Panc1 (cell line): ENCODE data around the gene NAA80. TPM values are rescaled to one million over a fixed set of nuclear protein-coding genes. Genes with fewer than 3 reads are reported as not detected.

Experiments
- ATAC-seq: fragments of 200-7000 bp; cut with Tn5 transposase; 2 replicates; pipeline ENCODE4 v1.9.1; 2020; ENCODE audit warnings: mild to moderate bottlenecking, moderate library complexity
- BruUV-seq: library from RNA; stranded (reverse); fragments of 400-500 nt; replicated peaks from 2 replicates; lab custom pipeline; 2021; lab: Mats Ljungman, UMichigan
- CTCF ChIA-PET: fragments of 300-600 bp; sonication (Branson Sonifier 250); formaldehyde crosslinking; loops from one replicate; lab custom pipeline; 2022; ENCODE audit warnings: antibody characterized with exemption; lab: Charles Lee
- POLR2A ChIA-PET: fragments of 300-600 bp; sonication (Branson Sonifier 250); formaldehyde crosslinking; loops from one replicate; lab custom pipeline; 2022; ENCODE audit warnings: antibody characterized with exemption; lab: Charles Lee
- DNase-seq: peaks from one replicate; pipeline ENCODE4 v3.0.0-alpha.2; 2010; ENCODE audit warnings: low read depth, low spot score
- H3K27ac ChIP-seq: 2 replicates; pipeline ENCODE4 v1.5.1; 2011; ENCODE audit warnings: mild to moderate bottlenecking, low read length, inconsistent platforms
- H3K27me3 ChIP-seq: fragments of 200-500 bp; sonication (Bioruptor generic); 2 replicates; pipeline ENCODE4 v1.6.0; 2014; ENCODE audit warnings: low read length, inconsistent platforms; ENCODE audit not compliant: control insufficient read depth, insufficient read depth
- H3K36me3 ChIP-seq: fragments of 200-500 bp; sonication (Bioruptor generic); 2 replicates; pipeline ENCODE4 v1.5.1; 2014; ENCODE audit warnings: inconsistent platforms, mild to moderate bottlenecking, low read length, moderate library complexity; ENCODE audit not compliant: control insufficient read depth, insufficient read depth
- H3K4me1 ChIP-seq: 2 replicates; pipeline ENCODE4 v1.5.1; 2011; ENCODE audit warnings: inconsistent platforms, mild to moderate bottlenecking, low read length, moderate library complexity; ENCODE audit not compliant: control insufficient read depth, insufficient read depth
- H3K4me3 ChIP-seq, 2 experiments: 2 replicates each; pipeline ENCODE4 v1.5.1; 2011 to 2012; ENCODE audit warnings: low read depth in 2 of 2, low read length in 2 of 2, mild to moderate bottlenecking in 2 of 2, inconsistent platforms in 1 of 2, moderate library complexity in 1 of 2
- H3K9me3 ChIP-seq: fragments of 200-500 bp; sonication (Bioruptor generic); 2 replicates; pipeline ENCODE4 v1.5.1; 2014; ENCODE audit warnings: low read depth, mild to moderate bottlenecking, inconsistent platforms, low read length, moderate library complexity; ENCODE audit not compliant: control insufficient read depth, insufficient read depth
- POLR2AphosphoS5 ChIP-seq: IDR thresholded peaks from 2 replicates; pipeline ENCODE4 v1.6.1; 2012; ENCODE audit warnings: mild to moderate bottlenecking, low read depth, low read length, moderate library complexity
- SIN3A ChIP-seq: IDR thresholded peaks from 2 replicates; pipeline ENCODE4 v1.6.1; 2012; ENCODE audit warnings: low read depth, mild to moderate bottlenecking, low read length, moderate library complexity, borderline replicate concordance; ENCODE audit not compliant: insufficient read depth
- TCF7L2 ChIP-seq: IDR thresholded peaks from 2 replicates; pipeline ENCODE4 v1.6.1; 2011; ENCODE audit warnings: mild to moderate bottlenecking, low read depth, low read length, inconsistent platforms
- in situ Hi-C: cut with HindIII; loops from 2 replicates; pipeline ENCODE4 v1.10.0; 2016; ENCODE audit warnings: low sequenced_read_pairs, low pct_unique_long_range_greater_than_20kb
- intact Hi-C: fragments of 100-400 bp; cut with micrococcal nuclease; formaldehyde crosslinking; loops from one replicate; pipeline ENCODE4 v1.10.0; 2022; ENCODE audit not compliant: unreplicated experiment
- total RNA-seq: library from RNA; stranded (reverse); gene quantifications from one replicate; pipeline ENCODE4 v1.2.1, GENCODE V29; 2021; ENCODE audit not compliant: unreplicated experiment
- TF ChIP-seq, protein P1 (sequence below), 2 experiments: IDR thresholded peaks; 2 replicates each; pipeline ENCODE4 v1.6.1; 2011 to 2012; ENCODE audit warnings: low read depth in 2 of 2, control low read depth in 1 of 2, low read length in 1 of 2, mild to moderate bottlenecking in 1 of 2, moderate library complexity in 1 of 2; ENCODE audit not compliant: insufficient read depth in 1 of 2
- TF ChIP-seq, protein P2 (sequence below): fragments of 450-650 bp; IDR thresholded peaks from 2 replicates; pipeline ENCODE4 v1.5.1; 2017; ENCODE audit warnings: mild to moderate bottlenecking

The NAA80 gene
- total RNA-seq, 1 experiment from 2014 or later: 7.2 TPM

DNA sequence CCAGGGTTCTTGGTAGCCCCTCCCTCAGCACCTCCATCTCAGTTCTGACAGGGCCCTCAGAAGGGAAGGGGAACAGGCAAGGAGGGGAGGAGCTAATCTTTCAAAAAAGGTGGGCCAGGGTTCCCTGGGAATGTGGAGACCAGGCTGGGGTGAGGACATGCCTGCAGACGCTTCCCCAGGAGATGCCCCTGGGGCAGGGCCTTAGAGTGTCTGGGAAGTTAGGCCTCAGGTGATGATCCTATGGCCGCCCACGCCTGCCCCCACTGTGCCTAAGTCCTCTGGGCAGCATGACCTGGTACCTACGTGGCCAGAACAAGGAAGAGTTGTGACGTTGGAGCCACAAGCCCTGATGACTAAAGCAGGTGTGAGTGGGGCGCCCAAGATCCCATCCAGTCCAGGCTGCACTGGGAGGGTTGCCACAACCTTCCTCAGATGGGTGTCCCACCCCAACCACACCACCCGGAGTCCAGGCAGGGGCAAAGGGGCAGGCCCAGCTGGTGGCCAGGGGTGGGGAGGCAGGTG lies 34.2 kb downstream of the NAA80 start:
- Histone ChIP-seq H3K9me3 (no peaks in the 10 kb centered on the region), H3K4me1 (peaks cover 15% of the 10 kb centered on the region), H3K4me3 (no peak overlapping the region), H3K27ac (no peak overlapping the region), H3K36me3 (no peaks in the 10 kb centered on the region), H3K27me3 (no peaks in the 10 kb centered on the region)
- TF ChIP-seq TCF7L2 (no peak), POLR2AphosphoS5 (no peak), SIN3A (no peak)
- TF ChIP-seq, protein P1, sequence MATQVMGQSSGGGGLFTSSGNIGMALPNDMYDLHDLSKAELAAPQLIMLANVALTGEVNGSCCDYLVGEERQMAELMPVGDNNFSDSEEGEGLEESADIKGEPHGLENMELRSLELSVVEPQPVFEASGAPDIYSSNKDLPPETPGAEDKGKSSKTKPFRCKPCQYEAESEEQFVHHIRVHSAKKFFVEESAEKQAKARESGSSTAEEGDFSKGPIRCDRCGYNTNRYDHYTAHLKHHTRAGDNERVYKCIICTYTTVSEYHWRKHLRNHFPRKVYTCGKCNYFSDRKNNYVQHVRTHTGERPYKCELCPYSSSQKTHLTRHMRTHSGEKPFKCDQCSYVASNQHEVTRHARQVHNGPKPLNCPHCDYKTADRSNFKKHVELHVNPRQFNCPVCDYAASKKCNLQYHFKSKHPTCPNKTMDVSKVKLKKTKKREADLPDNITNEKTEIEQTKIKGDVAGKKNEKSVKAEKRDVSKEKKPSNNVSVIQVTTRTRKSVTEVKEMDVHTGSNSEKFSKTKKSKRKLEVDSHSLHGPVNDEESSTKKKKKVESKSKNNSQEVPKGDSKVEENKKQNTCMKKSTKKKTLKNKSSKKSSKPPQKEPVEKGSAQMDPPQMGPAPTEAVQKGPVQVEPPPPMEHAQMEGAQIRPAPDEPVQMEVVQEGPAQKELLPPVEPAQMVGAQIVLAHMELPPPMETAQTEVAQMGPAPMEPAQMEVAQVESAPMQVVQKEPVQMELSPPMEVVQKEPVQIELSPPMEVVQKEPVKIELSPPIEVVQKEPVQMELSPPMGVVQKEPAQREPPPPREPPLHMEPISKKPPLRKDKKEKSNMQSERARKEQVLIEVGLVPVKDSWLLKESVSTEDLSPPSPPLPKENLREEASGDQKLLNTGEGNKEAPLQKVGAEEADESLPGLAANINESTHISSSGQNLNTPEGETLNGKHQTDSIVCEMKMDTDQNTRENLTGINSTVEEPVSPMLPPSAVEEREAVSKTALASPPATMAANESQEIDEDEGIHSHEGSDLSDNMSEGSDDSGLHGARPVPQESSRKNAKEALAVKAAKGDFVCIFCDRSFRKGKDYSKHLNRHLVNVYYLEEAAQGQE (IDR thresholded peaks at IDR 0.05; ENCODE audit: insufficient read depth in 1 of 2, low read depth in 2 of 2, low read length in 1 of 2): no peak
- TF ChIP-seq, protein P2, sequence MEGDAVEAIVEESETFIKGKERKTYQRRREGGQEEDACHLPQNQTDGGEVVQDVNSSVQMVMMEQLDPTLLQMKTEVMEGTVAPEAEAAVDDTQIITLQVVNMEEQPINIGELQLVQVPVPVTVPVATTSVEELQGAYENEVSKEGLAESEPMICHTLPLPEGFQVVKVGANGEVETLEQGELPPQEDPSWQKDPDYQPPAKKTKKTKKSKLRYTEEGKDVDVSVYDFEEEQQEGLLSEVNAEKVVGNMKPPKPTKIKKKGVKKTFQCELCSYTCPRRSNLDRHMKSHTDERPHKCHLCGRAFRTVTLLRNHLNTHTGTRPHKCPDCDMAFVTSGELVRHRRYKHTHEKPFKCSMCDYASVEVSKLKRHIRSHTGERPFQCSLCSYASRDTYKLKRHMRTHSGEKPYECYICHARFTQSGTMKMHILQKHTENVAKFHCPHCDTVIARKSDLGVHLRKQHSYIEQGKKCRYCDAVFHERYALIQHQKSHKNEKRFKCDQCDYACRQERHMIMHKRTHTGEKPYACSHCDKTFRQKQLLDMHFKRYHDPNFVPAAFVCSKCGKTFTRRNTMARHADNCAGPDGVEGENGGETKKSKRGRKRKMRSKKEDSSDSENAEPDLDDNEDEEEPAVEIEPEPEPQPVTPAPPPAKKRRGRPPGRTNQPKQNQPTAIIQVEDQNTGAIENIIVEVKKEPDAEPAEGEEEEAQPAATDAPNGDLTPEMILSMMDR: no peak
- no peak for ATAC-seq
- ChIA-PET CTCF (interaction anchor here (0.5 to 0.7 kb wide), 2 partner anchors 48 to 64 kb away, joined by 3 to 4 read pairs; no protein-coding TSS in a partner anchor), POLR2A (no interaction called here)
- BruUV-seq: no TSS peak
- intact Hi-C loops: loop anchor here (10.0 kb wide), 1 partner anchor 70 kb away; the partner anchor contains the start of gene GNAT1
- in situ Hi-C loops: no loop called here
- DNase-seq: no peak

DNA sequence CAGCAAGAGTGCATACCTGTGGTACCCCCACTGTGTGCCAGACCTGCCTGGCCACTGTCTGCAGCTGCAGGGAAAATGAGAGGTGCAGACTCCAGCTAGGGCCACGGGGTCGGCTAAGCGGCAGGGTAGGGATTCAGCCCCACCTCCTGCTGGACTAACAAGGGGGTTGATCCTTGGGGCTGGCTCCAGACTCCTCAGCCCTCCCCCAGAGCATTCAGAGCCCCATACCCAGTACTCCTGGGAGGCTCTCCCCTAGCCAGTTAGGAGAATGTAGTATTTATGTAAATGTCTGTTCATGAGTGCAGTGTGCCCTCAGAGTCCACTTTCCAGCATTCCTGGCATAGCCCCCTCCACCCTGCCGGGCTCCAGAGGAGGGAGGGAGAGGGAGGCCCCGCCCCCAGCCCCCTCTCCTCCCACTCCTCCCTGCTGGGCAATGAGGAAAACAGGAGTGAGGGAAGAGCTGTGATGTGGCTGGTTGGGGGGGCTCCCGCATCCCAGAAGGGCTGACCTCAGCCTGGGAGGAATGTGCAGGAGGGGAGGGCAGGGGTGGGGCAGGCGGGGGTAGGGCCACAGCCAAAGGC lies 34.7 kb downstream of the NAA80 start:
- ChIA-PET CTCF (interaction anchor here (0.7 kb wide), 1 partner anchor 64 kb away, joined by 4 read pairs; no protein-coding TSS in a partner anchor), POLR2A (interaction anchor here (0.5 kb wide), 1 partner anchor 64 kb away, joined by 5 read pairs; no protein-coding TSS in a partner anchor)
- TF ChIP-seq POLR2AphosphoS5 (no peak), TCF7L2 (no peak), SIN3A (no peak)
- TF ChIP-seq, protein P1 (IDR thresholded peaks at IDR 0.05; ENCODE audit: insufficient read depth in 1 of 2, low read depth in 2 of 2, low read length in 1 of 2): no peak
- TF ChIP-seq, protein P2: no peak
- no peak overlapping the region for H3K27ac ChIP-seq
- no peak overlapping the region for H3K4me3 ChIP-seq
- in situ Hi-C loops (no loop called here), intact Hi-C loops (loop anchor here (10.0 kb wide), 1 partner anchor 70 kb away; the partner anchor contains the start of gene GNAT1)
- BruUV-seq: no TSS peak
- ATAC-seq (no peak), DNase-seq (no peak)
- no peaks in the 10 kb centered on the region for H3K27me3 ChIP-seq
- H3K9me3 ChIP-seq: no peaks in the 10 kb centered on the region
- peaks cover 10% of the 10 kb centered on the region for H3K4me1 ChIP-seq
- H3K36me3 ChIP-seq: no peaks in the 10 kb centered on the region
